HL-60 (cell line): ENCODE measurements around the gene ALDH2.

Experiments
- CTCF ChIP-seq: IDR thresholded peaks from one replicate; pipeline ENCODE4 v1.5.1; 2011; ENCODE audit warnings: low read length, control low read depth, inconsistent platforms; ENCODE audit not compliant: insufficient read depth
- GABPA ChIP-seq: IDR thresholded peaks from 2 replicates; pipeline ENCODE4 v1.6.1; 2012; ENCODE audit warnings: low read depth
- POLR2AphosphoS5 ChIP-seq: IDR thresholded peaks from 2 replicates; pipeline ENCODE4 v1.6.1; 2012; ENCODE audit warnings: low read depth
- REST ChIP-seq: IDR thresholded peaks from 2 replicates; pipeline ENCODE4 v1.6.1; 2012; ENCODE audit warnings: low read depth; ENCODE audit not compliant: insufficient replicate concordance

- TF ChIP-seq CTCF (no peak), REST (no peak), GABPA (no peak), POLR2AphosphoS5 (no peak)
These were observed 40.5 kb downstream of the ALDH2 start for GRCh38 chr12:111807232-111807631.
